Caco-2 (cell line): ENCODE data around the gene ABCA5. TPM values are rescaled to one million over a fixed set of nuclear protein-coding genes. Genes with fewer than 3 reads are reported as not detected.
"Not testable (repeated sequence)": the region's sequence is repeated elsewhere in the genome, so short reads cannot be mapped to it uniquely, and the experiment has no call there.

ENCODE experiments used
- BruUV-seq: library from RNA; stranded (reverse); fragments of 400-500 nt; replicated peaks from 2 replicates; lab custom pipeline; 2021; lab: Mats Ljungman, UMichigan
- CTCF ChIA-PET: fragments of 300-600 bp; sonication (Branson Sonifier 250); formaldehyde crosslinking; loops from one replicate; lab custom pipeline; 2022; ENCODE audit warnings: antibody characterized with exemption; lab: Charles Lee
- POLR2A ChIA-PET: fragments of 300-600 bp; sonication (Branson Sonifier 250); formaldehyde crosslinking; loops from one replicate; lab custom pipeline; 2022; ENCODE audit warnings: antibody characterized with exemption; lab: Charles Lee
- DNase-seq, 2 experiments: peaks; one replicate each; pipeline versions ENCODE4 v3.0.0 to v3.0.0-alpha.2; 2020 to 2022
- H3K27me3 ChIP-seq: replicated peaks from 2 replicates; pipeline ENCODE4 v1.6.0; 2011; ENCODE audit warnings: low read length; ENCODE audit not compliant: control insufficient read depth, insufficient read depth
- H3K36me3 ChIP-seq: 2 replicates; pipeline ENCODE4 v1.5.1; 2011; ENCODE audit warnings: low read length; ENCODE audit not compliant: control insufficient read depth, insufficient read depth
- H3K4me1 ChIP-seq: fragments of 250-450 bp; sonication (Bioruptor Pico); 2 replicates; pipeline ENCODE4 v1.5.1; 2020; ENCODE audit warnings: mild to moderate bottlenecking
- H3K4me3 ChIP-seq: 2 replicates; pipeline ENCODE4 v1.5.1; 2011; ENCODE audit warnings: low read depth, mild to moderate bottlenecking, control low read depth, low read length
- H3K9me3 ChIP-seq: fragments of 250-450 bp; sonication (Bioruptor Pico); 2 replicates; pipeline ENCODE4 v1.5.1; 2020; ENCODE audit warnings: mild to moderate bottlenecking, moderate library complexity
- H3K27ac Mint-ChIP-seq: one replicate; pipeline ENCODE4 v1.8.0; 2022; ENCODE audit warnings: mixed read lengths; ENCODE audit not compliant: unreplicated experiment
- H3K27me3 Mint-ChIP-seq: one replicate; pipeline ENCODE4 v1.8.0; 2022; ENCODE audit warnings: mixed read lengths; ENCODE audit not compliant: insufficient read depth, unreplicated experiment
- H3K36me3 Mint-ChIP-seq: one replicate; pipeline ENCODE4 v1.8.0; 2022; ENCODE audit warnings: mild to moderate bottlenecking, mixed read lengths; ENCODE audit not compliant: insufficient read depth, unreplicated experiment
- H3K4me1 Mint-ChIP-seq: one replicate; pipeline ENCODE4 v1.8.0; 2022; ENCODE audit warnings: low read depth, mixed read lengths; ENCODE audit not compliant: unreplicated experiment
- H3K4me3 Mint-ChIP-seq: one replicate; pipeline ENCODE4 v1.8.0; 2022; ENCODE audit warnings: mild to moderate bottlenecking, moderate library complexity, mixed read lengths; ENCODE audit not compliant: unreplicated experiment
- H3K9me3 Mint-ChIP-seq: one replicate; pipeline ENCODE4 v1.8.0; 2022; ENCODE audit warnings: mixed read lengths; ENCODE audit not compliant: unreplicated experiment
- CTCF ChIP-seq, 2 experiments: fragments of 200-600 bp in 1 of 2; IDR thresholded peaks; 1 replicate in 1 of 2; 2 replicates in 1 of 2; pipeline versions ENCODE4 v1.5.1 to v1.8.0; 2011 to 2022; ENCODE audit warnings: antibody characterized with exemption in 1 of 2, control low read depth in 1 of 2, inconsistent platforms in 1 of 2, low read depth in 1 of 2, low read length in 1 of 2, mild to moderate bottlenecking in 1 of 2, moderate library complexity in 1 of 2; ENCODE audit not compliant: insufficient read depth in 1 of 2, severe bottlenecking in 1 of 2, unreplicated experiment in 1 of 2
- intact Hi-C: fragments of 100-400 bp; cut with micrococcal nuclease; formaldehyde crosslinking; loops from one replicate; pipeline ENCODE4 v1.10.0; 2022; ENCODE audit not compliant: unreplicated experiment
- total RNA-seq: library from RNA; stranded (reverse); gene quantifications from 2 replicates; pipeline ENCODE4 v1.2.3, GENCODE V29; 2022

The ABCA5 gene
- total RNA-seq, 1 experiment from 2014 or later, result 11.0 TPM

DNA sequence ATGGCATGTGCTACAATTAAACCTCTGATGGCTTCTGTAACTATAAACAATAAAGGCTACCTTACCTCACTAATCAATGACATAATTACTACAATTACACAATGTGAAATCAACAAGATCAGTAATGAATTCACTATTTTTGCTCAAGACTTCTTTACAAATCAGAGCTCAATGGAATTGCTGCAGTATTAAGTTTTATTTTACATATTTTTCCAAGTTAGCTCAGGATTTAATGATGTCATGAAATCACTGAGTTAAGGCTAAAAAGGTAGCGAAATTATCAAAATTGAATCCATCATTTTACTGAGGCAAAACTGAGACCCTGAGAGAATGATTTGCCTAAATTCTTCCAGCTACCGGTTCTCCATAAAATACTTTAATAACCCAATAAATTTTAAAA lies 21.8 kb downstream of the ABCA5 start:
- no peaks in the 10 kb centered on the region for H3K36me3 Mint-ChIP-seq
- ChIA-PET POLR2A (no interaction called here), CTCF (no interaction called here)
- H3K4me1 ChIP-seq, result no peaks in the 10 kb centered on the region
- no peaks in the 10 kb centered on the region for H3K36me3 ChIP-seq
- no peak overlapping the region for H3K4me3 ChIP-seq
- no peak for DNase-seq
- no peak overlapping the region for H3K27ac Mint-ChIP-seq
- no peaks in the 10 kb centered on the region for H3K4me1 Mint-ChIP-seq
- no peaks in the 10 kb centered on the region for H3K27me3 ChIP-seq
- TF ChIP-seq CTCF (IDR thresholded peaks at IDR 0.05; ENCODE audit: insufficient read depth in 1 of 2, low read depth in 1 of 2, low read length in 1 of 2, severe bottlenecking in 1 of 2, unreplicated experiment in 1 of 2), result no peak
- intact Hi-C loops, result no loop called here
- H3K9me3 ChIP-seq, result no peaks in the 10 kb centered on the region
- BruUV-seq, result no TSS peak
- no peak overlapping the region for H3K4me3 Mint-ChIP-seq
- H3K27me3 Mint-ChIP-seq, result no peaks in the 10 kb centered on the region
- H3K9me3 Mint-ChIP-seq, result no peaks in the 10 kb centered on the region

DNA sequence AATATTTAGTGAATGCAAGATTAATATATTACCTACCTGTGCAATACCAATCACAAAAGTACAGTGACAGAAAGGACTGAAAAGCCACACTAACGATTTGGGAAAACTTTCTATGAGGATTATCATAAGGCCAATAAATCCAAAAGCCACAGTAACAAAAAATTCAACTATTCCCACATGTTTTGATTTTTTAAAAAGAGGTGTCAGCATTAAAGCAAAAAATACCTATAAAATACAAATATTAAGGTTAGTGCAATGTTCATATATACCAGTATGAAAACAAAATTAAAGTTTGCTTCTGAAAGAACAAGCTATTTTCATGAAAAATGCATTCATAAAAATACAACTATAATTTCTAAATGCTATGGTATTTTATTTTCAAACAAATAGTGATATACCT lies 24.3 kb downstream of the ABCA5 start:
- H3K9me3 Mint-ChIP-seq, result no peaks in the 10 kb centered on the region
- intact Hi-C loops, result no loop called here
- no peaks in the 10 kb centered on the region for H3K36me3 Mint-ChIP-seq
- no peak overlapping the region for H3K4me3 Mint-ChIP-seq
- Histone ChIP-seq H3K36me3 (no peaks in the 10 kb centered on the region), H3K9me3 (no peaks in the 10 kb centered on the region), H3K4me1 (no peaks in the 10 kb centered on the region), H3K4me3 (no peak overlapping the region), H3K27me3 (no peaks in the 10 kb centered on the region)
- CTCF ChIA-PET, result no interaction called here
- no peaks in the 10 kb centered on the region for H3K4me1 Mint-ChIP-seq
- no peak for DNase-seq
- no peak overlapping the region for H3K27ac Mint-ChIP-seq
- TF ChIP-seq CTCF (IDR thresholded peaks at IDR 0.05; ENCODE audit: insufficient read depth in 1 of 2, low read depth in 1 of 2, low read length in 1 of 2, severe bottlenecking in 1 of 2, unreplicated experiment in 1 of 2), result no peak
- POLR2A ChIA-PET, result no interaction called here
- H3K27me3 Mint-ChIP-seq, result no peaks in the 10 kb centered on the region
- no TSS peak for BruUV-seq

- ChIA-PET POLR2A (no interaction called here), CTCF (no interaction called here)
- H3K9me3 ChIP-seq, result no peaks in the 10 kb centered on the region
- Mint-ChIP-seq H3K27ac (no peak overlapping the region), H3K36me3 (no peaks in the 10 kb centered on the region), H3K4me3 (no peak overlapping the region), H3K27me3 (no peaks in the 10 kb centered on the region), H3K9me3 (no peaks in the 10 kb centered on the region), H3K4me1 (no peaks in the 10 kb centered on the region)
- H3K27me3 ChIP-seq, result no peaks in the 10 kb centered on the region
- no peaks in the 10 kb centered on the region for H3K36me3 ChIP-seq
- no peak for TF ChIP-seq CTCF (IDR thresholded peaks at IDR 0.05; ENCODE audit: insufficient read depth in 1 of 2, low read depth in 1 of 2, low read length in 1 of 2, severe bottlenecking in 1 of 2, unreplicated experiment in 1 of 2)
- H3K4me1 ChIP-seq, result no peaks in the 10 kb centered on the region
- no peak for DNase-seq
- H3K4me3 ChIP-seq, result no peak overlapping the region
- no TSS peak for BruUV-seq
- intact Hi-C loops, result no loop called here
Measured at GRCh38 chr17:69300222-69300621, 26.7 kb downstream of the ABCA5 start.

GRCh38 chr17:69298120-69298722 lies 28.7 kb downstream of the ABCA5 start:
- POLR2A ChIA-PET, H3K9me3 Mint-ChIP-seq, H3K4me1 Mint-ChIP-seq, H3K4me1 ChIP-seq, H3K4me3 Mint-ChIP-seq, H3K36me3 Mint-ChIP-seq, BruUV-seq, intact Hi-C loops, H3K27me3 ChIP-seq, H3K4me3 ChIP-seq, CTCF ChIA-PET, H3K27ac Mint-ChIP-seq, DNase-seq, H3K9me3 ChIP-seq, H3K36me3 ChIP-seq, H3K27me3 Mint-ChIP-seq: not testable (repeated sequence)
